ENCODE results near the gene PARG.

- no peak for TF ChIP-seq EZH2phosphoT487 (conservative IDR thresholded peaks at IDR 0.05; ENCODE audit: low read length)
- TF ChIP-seq CTCF (IDR thresholded peaks at IDR 0.05; ENCODE audit: insufficient read depth, low read length, poor library complexity, severe bottlenecking) = no peak
Observed at GRCh38 chr10:49798275-49798674, 143.6 kb downstream of the PARG start.
